ENCODE results near the gene UTP15.

DNA sequence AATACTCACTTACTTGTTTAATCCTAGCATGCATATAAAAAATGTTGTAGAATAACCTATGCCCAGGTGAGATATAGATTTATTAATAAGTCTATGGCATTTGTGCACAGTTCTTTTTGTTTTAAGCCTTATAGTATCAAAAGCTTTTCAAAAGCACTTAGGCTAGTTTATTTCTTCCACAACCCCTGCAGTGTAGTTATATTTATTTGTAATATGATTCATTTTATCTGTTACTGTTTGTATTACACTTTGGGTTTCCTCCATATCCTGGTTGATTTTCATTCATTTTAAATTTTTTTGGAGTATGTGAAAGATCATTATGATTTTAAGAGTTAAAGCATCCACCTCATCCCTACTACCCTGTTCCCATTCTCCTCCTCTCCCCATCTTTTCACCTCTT, 41.7 kb downstream of the UTP15 start:
- TF ChIP-seq TEAD4 (CRISPR knock-in tag; IDR thresholded peaks at IDR 0.05) (no peak), JUN (CRISPR knock-in tag; IDR thresholded peaks at IDR 0.05) (no peak), NR2C2 (CRISPR knock-in tag; IDR thresholded peaks at IDR 0.05) (no peak), FOXJ3 (CRISPR knock-in tag; IDR thresholded peaks at IDR 0.05; ENCODE audit: borderline replicate concordance) (no peak), FOXK1 (CRISPR knock-in tag; IDR thresholded peaks at IDR 0.05) (no peak)
- TF ChIP-seq, protein P1, sequence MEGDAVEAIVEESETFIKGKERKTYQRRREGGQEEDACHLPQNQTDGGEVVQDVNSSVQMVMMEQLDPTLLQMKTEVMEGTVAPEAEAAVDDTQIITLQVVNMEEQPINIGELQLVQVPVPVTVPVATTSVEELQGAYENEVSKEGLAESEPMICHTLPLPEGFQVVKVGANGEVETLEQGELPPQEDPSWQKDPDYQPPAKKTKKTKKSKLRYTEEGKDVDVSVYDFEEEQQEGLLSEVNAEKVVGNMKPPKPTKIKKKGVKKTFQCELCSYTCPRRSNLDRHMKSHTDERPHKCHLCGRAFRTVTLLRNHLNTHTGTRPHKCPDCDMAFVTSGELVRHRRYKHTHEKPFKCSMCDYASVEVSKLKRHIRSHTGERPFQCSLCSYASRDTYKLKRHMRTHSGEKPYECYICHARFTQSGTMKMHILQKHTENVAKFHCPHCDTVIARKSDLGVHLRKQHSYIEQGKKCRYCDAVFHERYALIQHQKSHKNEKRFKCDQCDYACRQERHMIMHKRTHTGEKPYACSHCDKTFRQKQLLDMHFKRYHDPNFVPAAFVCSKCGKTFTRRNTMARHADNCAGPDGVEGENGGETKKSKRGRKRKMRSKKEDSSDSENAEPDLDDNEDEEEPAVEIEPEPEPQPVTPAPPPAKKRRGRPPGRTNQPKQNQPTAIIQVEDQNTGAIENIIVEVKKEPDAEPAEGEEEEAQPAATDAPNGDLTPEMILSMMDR (IDR thresholded peaks at IDR 0.05) = no peak
- TF ChIP-seq, protein P2, sequence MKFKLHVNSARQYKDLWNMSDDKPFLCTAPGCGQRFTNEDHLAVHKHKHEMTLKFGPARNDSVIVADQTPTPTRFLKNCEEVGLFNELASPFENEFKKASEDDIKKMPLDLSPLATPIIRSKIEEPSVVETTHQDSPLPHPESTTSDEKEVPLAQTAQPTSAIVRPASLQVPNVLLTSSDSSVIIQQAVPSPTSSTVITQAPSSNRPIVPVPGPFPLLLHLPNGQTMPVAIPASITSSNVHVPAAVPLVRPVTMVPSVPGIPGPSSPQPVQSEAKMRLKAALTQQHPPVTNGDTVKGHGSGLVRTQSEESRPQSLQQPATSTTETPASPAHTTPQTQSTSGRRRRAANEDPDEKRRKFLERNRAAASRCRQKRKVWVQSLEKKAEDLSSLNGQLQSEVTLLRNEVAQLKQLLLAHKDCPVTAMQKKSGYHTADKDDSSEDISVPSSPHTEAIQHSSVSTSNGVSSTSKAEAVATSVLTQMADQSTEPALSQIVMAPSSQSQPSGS (CRISPR knock-in tag; IDR thresholded peaks at IDR 0.05; ENCODE audit: borderline replicate concordance, low read depth) = no peak
- TF ChIP-seq, protein P3, sequence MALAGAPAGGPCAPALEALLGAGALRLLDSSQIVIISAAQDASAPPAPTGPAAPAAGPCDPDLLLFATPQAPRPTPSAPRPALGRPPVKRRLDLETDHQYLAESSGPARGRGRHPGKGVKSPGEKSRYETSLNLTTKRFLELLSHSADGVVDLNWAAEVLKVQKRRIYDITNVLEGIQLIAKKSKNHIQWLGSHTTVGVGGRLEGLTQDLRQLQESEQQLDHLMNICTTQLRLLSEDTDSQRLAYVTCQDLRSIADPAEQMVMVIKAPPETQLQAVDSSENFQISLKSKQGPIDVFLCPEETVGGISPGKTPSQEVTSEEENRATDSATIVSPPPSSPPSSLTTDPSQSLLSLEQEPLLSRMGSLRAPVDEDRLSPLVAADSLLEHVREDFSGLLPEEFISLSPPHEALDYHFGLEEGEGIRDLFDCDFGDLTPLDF (CRISPR knock-in tag; IDR thresholded peaks at IDR 0.05) = no peak
- TF ChIP-seq, protein P4, sequence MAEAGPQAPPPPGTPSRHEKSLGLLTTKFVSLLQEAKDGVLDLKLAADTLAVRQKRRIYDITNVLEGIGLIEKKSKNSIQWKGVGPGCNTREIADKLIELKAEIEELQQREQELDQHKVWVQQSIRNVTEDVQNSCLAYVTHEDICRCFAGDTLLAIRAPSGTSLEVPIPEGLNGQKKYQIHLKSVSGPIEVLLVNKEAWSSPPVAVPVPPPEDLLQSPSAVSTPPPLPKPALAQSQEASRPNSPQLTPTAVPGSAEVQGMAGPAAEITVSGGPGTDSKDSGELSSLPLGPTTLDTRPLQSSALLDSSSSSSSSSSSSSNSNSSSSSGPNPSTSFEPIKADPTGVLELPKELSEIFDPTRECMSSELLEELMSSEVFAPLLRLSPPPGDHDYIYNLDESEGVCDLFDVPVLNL (CRISPR knock-in tag; IDR thresholded peaks at IDR 0.05; ENCODE audit: borderline replicate concordance, low read depth) = no peak
- TF ChIP-seq, protein P5, sequence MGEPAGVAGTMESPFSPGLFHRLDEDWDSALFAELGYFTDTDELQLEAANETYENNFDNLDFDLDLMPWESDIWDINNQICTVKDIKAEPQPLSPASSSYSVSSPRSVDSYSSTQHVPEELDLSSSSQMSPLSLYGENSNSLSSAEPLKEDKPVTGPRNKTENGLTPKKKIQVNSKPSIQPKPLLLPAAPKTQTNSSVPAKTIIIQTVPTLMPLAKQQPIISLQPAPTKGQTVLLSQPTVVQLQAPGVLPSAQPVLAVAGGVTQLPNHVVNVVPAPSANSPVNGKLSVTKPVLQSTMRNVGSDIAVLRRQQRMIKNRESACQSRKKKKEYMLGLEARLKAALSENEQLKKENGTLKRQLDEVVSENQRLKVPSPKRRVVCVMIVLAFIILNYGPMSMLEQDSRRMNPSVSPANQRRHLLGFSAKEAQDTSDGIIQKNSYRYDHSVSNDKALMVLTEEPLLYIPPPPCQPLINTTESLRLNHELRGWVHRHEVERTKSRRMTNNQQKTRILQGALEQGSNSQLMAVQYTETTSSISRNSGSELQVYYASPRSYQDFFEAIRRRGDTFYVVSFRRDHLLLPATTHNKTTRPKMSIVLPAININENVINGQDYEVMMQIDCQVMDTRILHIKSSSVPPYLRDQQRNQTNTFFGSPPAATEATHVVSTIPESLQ (CRISPR knock-in tag; IDR thresholded peaks at IDR 0.05) = no peak
